ENCODE data around the gene ZDHHC4. TPM values are rescaled to one million over a fixed set of nuclear protein-coding genes. Genes with fewer than 3 reads are reported as not detected.

ZDHHC4 gene
- polyA plus RNA-seq, 2 of the 4 experiments (the other 2 are of a cell fraction), result 42.8 to 118 TPM

- Histone ChIP-seq H3K27ac (no peak within 1 kb of the TSS), H3K4me3 (no peak within 1 kb of the TSS), H3K4me1 (no peaks in the 10 kb centered on the region), H3K4me2 (no peak within 1 kb of the TSS), H3K9me3 (no peaks in the 10 kb centered on the region)
- TF ChIP-seq NFE2L2 (conservative IDR thresholded peaks at IDR 0.05; ENCODE audit: low read length) (no peak), HMGXB4 (CRISPR knock-in tag; IDR thresholded peaks at IDR 0.05; ENCODE audit: borderline replicate concordance) (no peak), RARB (CRISPR knock-in tag; IDR thresholded peaks at IDR 0.05) (no peak), RNF2 (IDR thresholded peaks at IDR 0.05; ENCODE audit: borderline replicate concordance, low read depth) (no peak), CTCF (IDR thresholded peaks at IDR 0.05) (no peak), EP300 (IDR thresholded peaks at IDR 0.05) (no peak), USF2 (IDR thresholded peaks at IDR 0.05) (no peak), PBX3 (IDR thresholded peaks at IDR 0.05) (no peak), POLR2A (IDR thresholded peaks at IDR 0.05; ENCODE audit: low read length) (no peak), ZFP36 (IDR thresholded peaks at IDR 0.05; ENCODE audit: borderline replicate concordance, partially characterized antibody) (no peak), JUN (IDR thresholded peaks at IDR 0.05) (no peak), EHMT2 (IDR thresholded peaks at IDR 0.05; ENCODE audit: low read depth) (no peak), NR3C1 (IDR thresholded peaks at IDR 0.05) (no peak), HEYL (CRISPR knock-in tag; IDR thresholded peaks at IDR 0.05) (no peak)
- no peak for FAIRE-seq
- no peak for ATAC-seq
- ChIA-PET POLR2A (no interaction called here), CTCF (no interaction called here)
- WGBS (ENCODE audit: missing lambda C conversion rate), result no CpG with 5 or more reads among the region's 46 CpGs
- DNase-seq (ENCODE audit: low read depth in 1 of 2, low spot score in 1 of 2), result no peak
Observed at GRCh38 chr7:6551016-6551511, 26.2 kb upstream of the ZDHHC4 start, which contains the start of gene GRID2IP. TSS of gene GRID2IP (minus strand) at chr7:6551461. CDS start at chr7:6551436, 25 bp downstream.

DNA sequence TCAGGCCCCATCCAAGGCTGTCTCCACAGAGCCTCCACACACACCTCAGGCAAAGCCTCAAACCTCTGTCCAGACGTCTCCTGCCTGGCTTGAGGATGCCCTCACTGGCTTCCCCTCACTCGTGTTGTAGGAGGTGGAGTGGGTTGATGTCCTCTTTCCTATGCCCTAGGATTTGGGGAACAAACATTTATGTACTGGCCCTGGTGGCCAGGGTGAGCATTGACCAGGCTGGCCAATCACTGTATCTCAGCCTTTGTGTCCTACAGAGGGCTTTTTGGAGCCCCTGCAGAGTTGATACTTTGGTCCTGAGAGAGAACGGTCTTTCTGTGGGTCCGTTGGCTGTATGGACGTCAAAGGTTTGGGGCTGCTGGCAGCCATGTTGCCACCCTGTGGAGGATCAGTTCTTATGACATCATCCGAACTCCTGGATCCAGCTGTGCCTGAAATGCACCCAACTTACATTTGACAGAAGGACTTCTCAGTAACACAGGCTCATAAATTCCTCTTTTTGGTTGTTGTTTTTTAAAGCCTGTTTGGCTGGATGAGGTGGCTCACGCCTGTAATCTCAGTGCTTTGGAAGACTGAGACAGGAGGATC lies 23.7 kb upstream of the ZDHHC4 start:
- Histone ChIP-seq H3K4me1 (no peaks in the 10 kb centered on the region), H3K4me3 (no peak overlapping the region), H3K9me3 (no peaks in the 10 kb centered on the region), H3K4me2 (no peak overlapping the region), H3K27ac (no peak overlapping the region)
- TF ChIP-seq, protein P1, sequence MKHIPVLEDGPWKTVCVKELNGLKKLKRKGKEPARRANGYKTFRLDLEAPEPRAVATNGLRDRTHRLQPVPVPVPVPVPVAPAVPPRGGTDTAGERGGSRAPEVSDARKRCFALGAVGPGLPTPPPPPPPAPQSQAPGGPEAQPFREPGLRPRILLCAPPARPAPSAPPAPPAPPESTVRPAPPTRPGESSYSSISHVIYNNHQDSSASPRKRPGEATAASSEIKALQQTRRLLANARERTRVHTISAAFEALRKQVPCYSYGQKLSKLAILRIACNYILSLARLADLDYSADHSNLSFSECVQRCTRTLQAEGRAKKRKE (CRISPR knock-in tag; IDR thresholded peaks at IDR 0.05; ENCODE audit: low read depth), result no peak
- TF ChIP-seq HOXA7 (CRISPR knock-in tag; IDR thresholded peaks at IDR 0.05) (no peak), CBX2 (IDR thresholded peaks at IDR 0.05; ENCODE audit: borderline replicate concordance, low read depth) (no peak), ELK1 (IDR thresholded peaks at IDR 0.05; ENCODE audit: low read depth, low read length) (no peak), FOSL2 (IDR thresholded peaks at IDR 0.05) (no peak), FOSL2 (CRISPR knock-in tag; IDR thresholded peaks at IDR 0.05) (no peak), PBX3 (IDR thresholded peaks at IDR 0.05) (no peak), MAFK (IDR thresholded peaks at IDR 0.05; ENCODE audit: partially characterized antibody) (no peak)
- no peak for DNase-seq (ENCODE audit: low read depth in 1 of 2, low spot score in 1 of 2)
- 52% methylated on average over 7 of the region's 7 CpGs for WGBS (ENCODE audit: missing lambda C conversion rate)
- FAIRE-seq, result no peak
- ATAC-seq, result peak; percentile 79 to 80
- ChIA-PET POLR2A (interaction anchor here (0.6 to 1.4 kb wide), 2 partner anchors 36 to 106 kb away, joined by 7 to 8 read pairs; partner anchors contain the start of genes DAGLB and INTS15), CTCF (interaction anchor here (0.7 to 2.0 kb wide), 4 partner anchors 23 to 38 kb away, joined by 3 to 7 read pairs (median 4); partner anchors contain the start of gene INTS15)

Measured in A549 (cell line).